Type B pancreatic cell (in vitro differentiated cells): Measurements from ENCODE around the gene TSC2. TPM values are rescaled to one million over a fixed set of nuclear protein-coding genes. Genes with fewer than 3 reads are reported as not detected.
"Not testable (repeated sequence)": the region's sequence is repeated elsewhere in the genome, so short reads cannot be mapped to it uniquely, and the experiment has no call there.

ENCODE experiments used
- DNase-seq: peaks from one replicate; pipeline ENCODE4 v3.0.0; 2021; ENCODE audit warnings: mixed read lengths; ENCODE audit not compliant: unreplicated experiment; ENCODE audit errors: extremely low spot score
- H3K27ac Mint-ChIP-seq: 2 replicates; pipeline ENCODE4 v1.8.0; 2021; ENCODE audit warnings: mild to moderate bottlenecking, mixed read lengths
- H3K27me3 Mint-ChIP-seq: 2 replicates; pipeline ENCODE4 v1.8.0; 2021; ENCODE audit warnings: mixed read lengths
- H3K36me3 Mint-ChIP-seq: 2 replicates; pipeline ENCODE4 v1.8.0; 2021; ENCODE audit warnings: mixed read lengths
- H3K4me1 Mint-ChIP-seq: one replicate; pipeline ENCODE4 v1.8.0; 2021; ENCODE audit warnings: mixed read lengths; ENCODE audit not compliant: unreplicated experiment
- H3K4me3 Mint-ChIP-seq: 2 replicates; pipeline ENCODE4 v1.8.0; 2021; ENCODE audit warnings: mild to moderate bottlenecking, mixed read lengths
- H3K9me3 Mint-ChIP-seq: 2 replicates; pipeline ENCODE4 v1.8.0; 2021; ENCODE audit warnings: mixed read lengths
- total RNA-seq: library from RNA; stranded (reverse); gene quantifications from 2 replicates; pipeline ENCODE4 v1.2.1, GENCODE V29; 2021; ENCODE audit warnings: low replicate concordance
- TF ChIP-seq, protein P1 (sequence below): fragments of 200-600 bp; sonication (generic); conservative IDR thresholded peaks from 2 replicates; pipeline ENCODE4 v1.5.0; 2021; ENCODE audit warnings: antibody characterized with exemption, mild to moderate bottlenecking

TSC2 gene
- total RNA-seq, 1 donor from 2014 or later, result 208 TPM

DNA sequence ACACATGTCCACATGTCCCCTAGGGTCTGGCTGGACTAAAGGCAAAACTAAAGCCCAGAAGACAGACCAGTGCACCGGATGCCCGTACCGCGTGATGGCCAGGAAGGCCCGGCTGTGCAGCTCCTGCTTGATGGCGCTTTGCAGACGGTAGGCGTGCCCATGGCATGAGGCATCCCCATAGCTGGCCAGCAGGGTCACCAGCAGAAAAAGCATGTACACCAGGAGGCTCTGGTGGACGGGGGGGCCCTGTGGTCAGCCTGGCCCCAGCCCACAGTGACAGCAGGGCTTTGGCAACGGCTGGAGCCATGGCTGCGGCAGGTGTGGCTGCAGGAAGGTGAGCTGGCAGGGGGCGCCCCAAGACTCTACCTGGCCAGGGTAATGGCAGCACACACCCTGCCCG is 45.1 kb downstream of the TSC2 start:
- Mint-ChIP-seq H3K9me3 (no peaks in the 10 kb centered on the region), H3K4me3 (no peak overlapping the region), H3K27ac (no peak overlapping the region), H3K4me1 (no peaks in the 10 kb centered on the region), H3K36me3 (peaks cover 4% of the 10 kb centered on the region), H3K27me3 (no peaks in the 10 kb centered on the region)
- no peak for DNase-seq
- TF ChIP-seq, protein P1, sequence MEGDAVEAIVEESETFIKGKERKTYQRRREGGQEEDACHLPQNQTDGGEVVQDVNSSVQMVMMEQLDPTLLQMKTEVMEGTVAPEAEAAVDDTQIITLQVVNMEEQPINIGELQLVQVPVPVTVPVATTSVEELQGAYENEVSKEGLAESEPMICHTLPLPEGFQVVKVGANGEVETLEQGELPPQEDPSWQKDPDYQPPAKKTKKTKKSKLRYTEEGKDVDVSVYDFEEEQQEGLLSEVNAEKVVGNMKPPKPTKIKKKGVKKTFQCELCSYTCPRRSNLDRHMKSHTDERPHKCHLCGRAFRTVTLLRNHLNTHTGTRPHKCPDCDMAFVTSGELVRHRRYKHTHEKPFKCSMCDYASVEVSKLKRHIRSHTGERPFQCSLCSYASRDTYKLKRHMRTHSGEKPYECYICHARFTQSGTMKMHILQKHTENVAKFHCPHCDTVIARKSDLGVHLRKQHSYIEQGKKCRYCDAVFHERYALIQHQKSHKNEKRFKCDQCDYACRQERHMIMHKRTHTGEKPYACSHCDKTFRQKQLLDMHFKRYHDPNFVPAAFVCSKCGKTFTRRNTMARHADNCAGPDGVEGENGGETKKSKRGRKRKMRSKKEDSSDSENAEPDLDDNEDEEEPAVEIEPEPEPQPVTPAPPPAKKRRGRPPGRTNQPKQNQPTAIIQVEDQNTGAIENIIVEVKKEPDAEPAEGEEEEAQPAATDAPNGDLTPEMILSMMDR, result no peak

DNA sequence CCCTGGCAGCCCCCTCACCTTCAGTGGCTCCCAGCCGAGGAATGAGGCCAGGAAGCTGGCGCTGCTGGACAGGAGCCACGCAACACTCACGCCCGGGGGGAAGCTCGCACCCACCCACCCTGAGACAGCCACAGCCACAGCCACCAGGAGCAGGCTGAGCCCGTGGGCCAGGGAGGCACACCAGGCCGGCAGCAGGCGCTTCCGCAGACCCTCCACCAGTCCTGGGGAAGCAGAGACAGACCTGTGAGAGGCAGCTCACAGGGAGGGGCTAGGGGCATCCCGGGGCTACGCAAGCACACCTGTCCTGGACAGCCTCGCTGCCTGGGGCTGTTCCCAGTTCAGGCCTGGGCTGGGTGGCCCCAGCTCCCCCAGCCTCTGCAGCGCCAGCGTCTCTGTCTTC is 46.0 kb downstream of the TSC2 start:
- no peaks in the 10 kb centered on the region for H3K9me3 Mint-ChIP-seq
- H3K27me3 Mint-ChIP-seq, result no peaks in the 10 kb centered on the region
- DNase-seq, result no peak

DNA sequence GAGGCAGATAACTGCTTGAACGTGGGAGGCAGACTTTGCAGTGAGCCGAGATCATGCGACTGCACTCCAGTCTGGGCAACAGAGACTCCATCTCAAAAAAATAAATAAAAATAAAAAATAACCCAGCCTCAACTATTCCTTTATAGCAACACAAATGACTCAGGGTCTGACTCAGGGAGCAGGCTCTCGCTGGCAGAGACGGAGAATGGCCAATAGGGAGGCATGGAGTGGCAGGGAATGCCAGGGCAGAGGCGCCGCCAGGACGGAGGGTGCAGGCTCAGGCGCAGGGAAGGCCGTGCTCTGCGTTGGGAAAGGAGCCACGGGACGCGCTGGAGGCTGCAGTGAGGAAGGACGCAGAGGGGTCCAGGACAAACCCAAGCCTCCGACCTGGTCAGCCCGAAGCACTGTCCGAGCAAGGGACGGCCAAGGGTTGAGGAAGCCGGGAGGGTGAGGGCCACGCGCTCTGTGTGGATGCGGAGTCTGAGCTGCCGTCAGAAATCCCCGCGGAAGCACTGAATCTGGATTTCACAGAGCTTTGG is 47.6 kb downstream of the TSC2 start:
- Mint-ChIP-seq H3K4me3 (no peak overlapping the region), H3K27ac (no peak overlapping the region), H3K9me3 (no peaks in the 10 kb centered on the region), H3K4me1 (no peaks in the 10 kb centered on the region), H3K36me3 (peaks cover 4% of the 10 kb centered on the region), H3K27me3 (no peaks in the 10 kb centered on the region)
- TF ChIP-seq, protein P1, result no peak
- no peak for DNase-seq

More for the DNA sequence above, 46.0 kb downstream of the TSC2 start:
- Mint-ChIP-seq H3K27ac (no peak overlapping the region), H3K4me1 (no peaks in the 10 kb centered on the region), H3K36me3 (peaks cover 4% of the 10 kb centered on the region), H3K4me3 (no peak overlapping the region)
- TF ChIP-seq, protein P1, result no peak

DNA sequence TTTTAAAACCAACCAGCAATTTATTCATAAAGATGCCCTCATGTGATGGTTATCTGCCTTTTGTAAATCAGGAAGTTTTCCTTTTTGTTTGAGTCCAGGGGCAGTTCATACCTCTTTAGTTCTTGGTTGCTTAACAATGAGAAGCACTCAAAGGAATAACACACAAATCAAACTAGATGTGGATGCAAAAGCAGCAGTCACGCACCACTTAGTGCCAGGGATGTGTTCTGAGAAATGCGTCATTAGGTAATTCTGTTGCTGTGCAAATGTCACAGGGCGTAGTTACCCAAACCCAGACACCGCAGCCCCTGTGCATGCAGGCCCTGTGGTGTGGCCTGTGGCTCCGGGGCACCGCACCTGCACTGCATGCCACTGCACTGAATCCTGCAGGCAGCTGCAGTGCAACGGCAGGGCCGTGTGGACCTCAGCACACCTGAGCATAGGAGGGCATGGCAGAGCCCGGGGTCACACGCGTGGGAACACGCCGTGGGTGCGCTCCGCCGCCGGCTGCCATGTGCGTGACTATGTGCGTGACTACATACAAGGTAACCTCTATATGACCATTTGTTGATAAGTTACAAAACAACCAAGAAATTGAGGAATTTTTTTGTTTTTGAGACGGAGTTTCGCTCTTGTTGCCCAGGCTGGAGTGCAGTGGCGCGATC is 48.3 kb downstream of the TSC2 start:
- Mint-ChIP-seq H3K27me3 (no peaks in the 10 kb centered on the region), H3K4me1 (no peaks in the 10 kb centered on the region), H3K9me3 (no peaks in the 10 kb centered on the region), H3K27ac (no peak overlapping the region), H3K36me3 (peaks cover 4% of the 10 kb centered on the region), H3K4me3 (no peak overlapping the region)
- TF ChIP-seq, protein P1, result no peak
- DNase-seq, result no peak

DNA sequence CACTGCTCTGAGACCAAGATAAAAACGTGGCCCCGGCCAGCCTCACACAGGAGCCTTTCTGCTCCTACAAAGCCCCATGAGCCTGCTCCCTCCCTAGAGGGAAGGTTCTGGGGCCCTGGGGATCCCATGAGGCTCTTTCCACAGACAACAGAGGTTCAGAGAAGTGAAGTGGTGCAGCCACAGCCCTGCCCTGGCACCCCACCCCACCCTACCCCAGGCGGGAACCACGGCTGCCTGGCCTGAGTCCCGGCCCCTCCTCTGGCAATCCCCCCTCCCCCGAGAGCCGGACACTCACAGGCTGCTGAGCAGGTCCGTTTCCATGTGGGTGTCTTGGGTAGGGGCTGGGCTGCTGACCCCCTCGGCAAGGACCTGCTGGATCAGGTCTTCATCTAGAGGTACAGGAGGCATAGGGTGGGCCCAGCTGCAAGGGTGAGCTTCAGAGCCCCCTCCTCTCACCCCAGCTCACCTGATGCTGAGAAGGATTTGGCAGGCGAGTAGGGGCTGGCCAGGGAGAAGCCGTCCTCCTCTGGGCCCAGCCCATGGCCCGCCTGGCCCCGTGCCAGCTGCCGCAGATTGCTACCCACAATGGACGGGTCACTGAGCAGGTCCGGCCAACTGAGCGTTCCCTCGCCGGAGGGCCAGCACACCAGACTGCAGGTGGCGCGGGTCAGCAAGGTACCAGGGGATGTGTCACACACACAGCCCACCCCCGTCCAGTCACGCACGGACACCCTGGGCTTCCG is 49.2 kb downstream of the TSC2 start:
- H3K27ac Mint-ChIP-seq, result no peak overlapping the region
- TF ChIP-seq, protein P1, result no peak
- H3K4me3 Mint-ChIP-seq, result no peak overlapping the region
- H3K9me3 Mint-ChIP-seq, result no peaks in the 10 kb centered on the region
- H3K27me3 Mint-ChIP-seq, result no peaks in the 10 kb centered on the region
- no peaks in the 10 kb centered on the region for H3K4me1 Mint-ChIP-seq
- H3K36me3 Mint-ChIP-seq, result peaks cover 8% of the 10 kb centered on the region
- no peak for DNase-seq

DNA sequence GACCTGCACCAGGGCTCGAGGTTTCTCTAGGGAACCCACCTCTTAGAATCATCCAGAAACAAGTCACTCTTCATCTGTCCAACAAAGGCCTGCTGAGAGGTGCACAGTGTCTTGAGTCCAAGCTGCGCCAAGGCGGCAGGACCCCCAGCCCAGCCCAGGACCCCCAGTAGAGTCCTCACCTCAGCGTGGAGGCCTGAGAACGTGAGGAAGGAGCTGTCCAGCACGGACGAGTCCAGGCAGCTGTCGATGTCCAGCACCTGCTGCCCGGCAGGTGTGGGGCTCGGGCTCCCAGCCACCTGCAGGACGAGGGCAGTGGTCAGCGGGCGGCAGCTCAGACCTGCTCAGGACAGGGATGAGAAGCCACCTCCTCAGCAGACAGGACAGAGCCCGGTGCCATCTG is 49.9 kb downstream of the TSC2 start:
- H3K36me3 Mint-ChIP-seq, H3K27ac Mint-ChIP-seq, DNase-seq, H3K27me3 Mint-ChIP-seq, H3K4me1 Mint-ChIP-seq, H3K4me3 Mint-ChIP-seq, H3K9me3 Mint-ChIP-seq: not testable (repeated sequence)

DNA sequence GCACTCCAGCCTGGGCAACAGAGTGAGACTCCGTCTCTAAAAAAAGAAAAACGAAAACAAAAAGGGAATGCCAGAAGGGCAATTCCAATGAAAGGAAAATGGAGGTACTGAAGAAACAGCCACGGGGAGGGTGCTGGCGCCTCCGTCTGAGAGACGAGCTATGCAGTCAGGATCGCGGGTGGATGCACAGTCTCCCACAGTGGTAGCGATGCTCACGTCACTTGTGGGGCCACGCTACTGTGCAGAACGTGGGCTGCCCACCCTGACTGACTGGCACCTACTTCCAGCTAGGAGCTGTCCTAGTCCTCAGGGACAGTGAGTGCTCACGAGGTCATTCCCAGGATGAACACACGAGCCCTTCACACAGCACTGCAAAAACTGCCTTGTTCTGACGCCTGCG is 53.8 kb downstream of the TSC2 start:
- not testable (repeated sequence) for H3K4me1 Mint-ChIP-seq, H3K4me3 Mint-ChIP-seq, H3K27me3 Mint-ChIP-seq, H3K9me3 Mint-ChIP-seq, H3K36me3 Mint-ChIP-seq, DNase-seq
- peak overlapping the region; percentile 53 for H3K27ac Mint-ChIP-seq
